Activated T-cell treated with anti-CD3 and anti-CD28 coated beads for 48 hours (primary cell): ENCODE measurements around the gene CNTNAP2.

Source experiments
- DNase-seq: peaks from one replicate; pipeline ENCODE4 v3.0.0-alpha.2; 2020; ENCODE audit warnings: low read depth

CNTNAP2 gene

GRCh38 chr7:146296028-146296427 is 179.4 kb downstream of the CNTNAP2 start:
- no peak for DNase-seq

DNA sequence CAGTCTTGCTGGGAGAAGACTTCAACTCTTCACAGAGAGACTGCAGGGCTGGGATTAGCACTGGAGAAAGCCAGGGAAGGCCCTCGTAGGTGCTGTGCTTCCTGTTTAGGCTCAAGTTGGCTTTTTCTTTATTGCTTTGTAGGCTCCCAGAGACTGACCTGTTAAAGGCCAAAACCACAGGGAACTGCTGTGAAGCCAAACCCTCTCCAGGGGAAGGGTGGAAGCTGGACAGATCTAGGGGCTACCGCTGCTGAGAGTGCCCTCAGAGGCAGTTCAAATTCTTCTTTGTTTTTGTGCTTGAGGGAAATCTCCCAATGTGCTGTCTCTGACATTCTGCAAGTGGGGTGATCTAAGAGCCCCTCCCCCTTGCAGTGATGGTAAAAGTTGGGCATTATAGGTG is 198.4 kb downstream of the CNTNAP2 start:
- DNase-seq, result no peak

DNA sequence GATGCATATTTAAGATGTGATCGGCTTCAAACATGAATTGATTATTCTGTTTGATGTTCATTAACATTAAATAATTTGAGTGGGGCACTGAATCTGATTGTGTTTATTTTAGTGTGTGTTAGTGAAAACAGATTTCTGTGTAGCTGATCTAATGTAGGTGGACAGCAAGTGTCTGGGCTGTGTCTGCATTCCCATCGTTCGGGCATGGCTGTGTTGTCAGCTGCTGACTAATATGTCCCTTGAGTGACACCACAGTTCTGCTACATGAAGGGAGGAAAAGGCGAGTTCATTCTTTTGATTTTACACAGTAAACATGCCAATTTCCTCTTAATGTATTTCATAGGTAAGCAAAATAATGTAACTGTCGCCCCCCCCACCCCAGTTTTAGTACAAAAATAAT is 203.0 kb downstream of the CNTNAP2 start:
- no peak for DNase-seq

DNA sequence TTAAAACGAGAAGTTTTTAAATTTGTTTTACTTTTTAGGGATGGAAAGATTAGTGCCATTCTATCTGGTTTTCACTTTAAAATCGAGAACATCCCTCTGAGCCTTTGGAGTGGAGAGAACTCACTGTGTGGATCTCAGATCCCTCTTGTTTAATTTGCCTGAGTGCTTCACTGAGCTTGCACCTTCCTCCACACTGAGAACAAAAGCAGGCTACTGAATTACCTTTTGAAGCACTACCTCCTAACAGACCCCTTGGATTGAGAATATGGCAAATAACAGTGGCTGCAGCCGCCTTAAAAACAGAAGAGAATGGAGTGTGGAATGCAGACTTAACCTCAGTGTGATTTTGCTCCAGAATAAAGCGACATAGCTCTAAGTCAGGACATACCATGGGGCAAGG is 204.7 kb downstream of the CNTNAP2 start:
- DNase-seq, result no peak

DNA sequence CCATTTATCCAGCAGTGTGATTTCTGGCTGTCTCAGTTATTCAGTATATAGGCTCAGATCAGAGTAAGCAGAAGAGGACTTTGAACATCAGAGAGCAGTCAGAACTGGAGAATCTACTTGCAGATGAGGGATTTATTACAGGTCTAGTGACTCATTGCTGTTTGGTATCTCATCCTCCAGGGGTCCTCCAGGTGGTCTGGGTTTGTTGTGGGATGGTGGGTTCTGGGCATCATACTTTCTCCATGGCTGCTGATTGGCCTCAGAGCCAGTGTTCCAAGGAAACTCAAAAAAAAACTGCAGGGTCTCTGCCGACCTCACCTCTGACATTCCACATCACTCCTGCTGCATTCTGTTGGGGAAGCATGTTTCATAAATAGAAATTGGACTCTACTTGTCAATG is 214.8 kb downstream of the CNTNAP2 start:
- no peak for DNase-seq

GRCh38 chr7:146345251-146345650 is 228.7 kb downstream of the CNTNAP2 start:
- no peak for DNase-seq

- DNase-seq, result no peak
These were observed 229.5 kb downstream of the CNTNAP2 start for GRCh38 chr7:146346096-146346495.

- no peak for DNase-seq
These were observed 238.6 kb downstream of the CNTNAP2 start for GRCh38 chr7:146355216-146355615.

- no peak for DNase-seq
These were observed 242.6 kb downstream of the CNTNAP2 start for GRCh38 chr7:146359176-146359575.

GRCh38 chr7:146366938-146367337 is 250.3 kb downstream of the CNTNAP2 start:
- DNase-seq, result no peak

GRCh38 chr7:146370171-146370570 is 253.6 kb downstream of the CNTNAP2 start:
- DNase-seq, result no peak

DNA sequence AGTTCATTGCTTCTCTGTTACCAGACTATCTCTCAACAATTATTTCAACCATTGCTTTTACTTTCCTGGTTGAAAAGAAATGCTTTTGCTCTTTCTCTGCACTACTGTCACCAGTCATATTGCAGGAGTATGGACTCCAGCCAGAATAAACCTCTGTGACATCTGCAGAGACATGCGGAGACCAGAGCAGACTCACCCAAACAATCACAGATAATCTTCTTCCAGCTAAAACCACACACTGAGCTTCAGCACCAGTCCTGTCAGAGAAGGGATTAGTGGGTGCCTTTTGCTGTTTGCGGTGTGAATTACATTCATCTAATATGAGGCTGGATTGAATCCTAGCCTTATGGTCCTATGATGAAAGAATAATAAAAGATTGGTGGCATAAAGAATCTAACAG is 258.6 kb downstream of the CNTNAP2 start:
- DNase-seq, result no peak

- no peak for DNase-seq
These were observed 261.6 kb downstream of the CNTNAP2 start for GRCh38 chr7:146378196-146378595.

DNA sequence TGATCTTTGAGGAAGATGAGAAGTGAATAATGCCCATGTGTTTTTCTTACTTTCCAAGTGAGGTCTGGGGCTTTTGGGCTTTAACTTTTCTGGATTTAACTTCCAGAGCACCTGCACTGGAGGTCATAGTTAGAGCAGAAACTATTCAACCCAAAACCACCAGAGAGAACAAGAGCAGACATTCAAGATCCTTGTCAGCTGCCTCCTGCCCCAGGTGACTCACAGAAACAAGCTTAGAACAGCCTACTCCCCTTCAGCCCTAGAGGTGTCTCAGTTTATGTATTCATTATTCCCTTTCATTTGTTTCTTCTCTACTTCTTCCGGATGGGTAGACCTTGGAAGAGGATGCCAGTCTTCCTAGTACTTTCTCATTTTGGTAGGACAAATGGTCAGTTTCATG is 270.5 kb downstream of the CNTNAP2 start:
- no peak for DNase-seq

DNA sequence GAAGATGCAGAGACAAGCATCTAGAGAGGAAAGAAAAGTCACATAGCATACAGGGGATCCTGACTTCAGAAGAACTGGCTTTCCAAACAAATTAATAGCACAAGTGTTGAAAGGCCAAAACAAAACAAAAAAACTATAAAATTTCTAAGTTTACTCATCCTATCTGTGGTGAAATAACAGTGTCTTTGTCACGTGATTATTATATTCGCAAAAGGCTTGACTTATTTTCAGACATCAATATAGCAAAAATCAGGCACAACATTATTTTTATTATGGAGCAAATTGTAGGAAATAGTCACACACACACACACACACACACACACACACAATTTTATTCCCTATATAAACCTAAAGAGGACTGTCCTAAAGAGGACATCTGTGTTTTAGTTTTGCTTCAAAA is 272.3 kb downstream of the CNTNAP2 start:
- no peak for DNase-seq

GRCh38 chr7:146393346-146393745 is 276.7 kb downstream of the CNTNAP2 start:
- DNase-seq, result no peak

DNA sequence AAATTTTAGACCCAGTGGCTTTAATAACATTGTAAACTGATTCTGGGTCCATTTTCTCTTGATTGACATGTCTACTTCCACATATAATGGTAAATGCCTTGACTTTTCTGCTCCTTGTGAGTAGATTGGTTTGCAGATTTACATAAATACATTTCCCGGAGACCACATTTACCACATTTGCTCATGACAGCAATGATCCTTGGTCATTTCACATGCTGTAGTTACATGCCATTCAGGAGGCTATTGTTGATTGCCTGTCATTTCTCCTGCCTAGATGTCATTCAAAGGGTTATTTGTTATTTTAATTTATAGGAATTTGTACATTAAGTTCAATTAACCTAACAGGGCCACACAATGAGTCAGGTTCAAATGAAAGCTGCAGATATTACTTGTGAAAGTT is 280.5 kb downstream of the CNTNAP2 start:
- DNase-seq, result no peak

GRCh38 chr7:146401939-146402338 is 285.3 kb downstream of the CNTNAP2 start:
- DNase-seq, result no peak

DNA sequence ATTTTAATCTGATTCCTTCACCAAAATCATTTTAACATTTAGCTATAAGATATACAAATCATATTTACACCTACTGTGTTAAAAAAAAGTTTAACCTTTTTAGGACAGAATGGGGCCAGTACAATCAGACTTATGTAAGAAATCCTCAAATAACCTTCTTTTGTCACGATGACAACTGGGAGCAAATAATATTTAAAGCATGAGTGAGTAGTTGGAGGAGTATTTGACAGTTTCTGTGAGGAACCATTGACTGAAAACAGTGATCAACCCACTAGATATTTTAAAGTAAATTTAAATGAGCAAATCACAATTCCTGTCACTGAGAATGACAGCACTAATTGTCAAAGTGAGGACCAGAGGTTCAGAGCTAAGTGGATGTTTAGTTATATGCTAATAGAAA is 289.1 kb downstream of the CNTNAP2 start:
- no peak for DNase-seq

- DNase-seq, result no peak
These were observed 295.4 kb downstream of the CNTNAP2 start for GRCh38 chr7:146411975-146412374.

GRCh38 chr7:146412781-146413180 is 296.2 kb downstream of the CNTNAP2 start:
- DNase-seq, result no peak

DNA sequence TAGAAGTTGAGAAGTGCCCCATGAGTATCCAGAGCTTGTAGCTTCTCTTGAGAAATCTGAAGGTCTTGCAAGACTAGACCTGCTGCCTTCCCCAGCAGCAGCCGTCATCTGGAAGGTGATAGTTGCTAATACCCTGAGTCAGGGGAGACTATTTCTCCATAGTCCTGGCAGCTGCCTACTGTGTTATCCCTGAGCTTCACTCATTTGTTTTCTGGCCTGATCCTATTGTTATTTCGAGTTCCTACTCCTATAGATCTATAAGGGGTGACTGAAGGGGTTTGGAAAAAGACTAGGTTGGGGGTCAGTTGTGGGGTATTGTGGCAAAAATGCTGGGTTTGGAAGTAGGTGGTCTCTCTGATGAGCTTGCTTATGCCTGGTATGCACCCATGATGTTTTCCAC is 297.8 kb downstream of the CNTNAP2 start:
- DNase-seq, result no peak

GRCh38 chr7:146414937-146415336 is 298.3 kb downstream of the CNTNAP2 start:
- no peak for DNase-seq

- DNase-seq, result no peak
These were observed 300.6 kb downstream of the CNTNAP2 start for GRCh38 chr7:146417176-146417575.

DNA sequence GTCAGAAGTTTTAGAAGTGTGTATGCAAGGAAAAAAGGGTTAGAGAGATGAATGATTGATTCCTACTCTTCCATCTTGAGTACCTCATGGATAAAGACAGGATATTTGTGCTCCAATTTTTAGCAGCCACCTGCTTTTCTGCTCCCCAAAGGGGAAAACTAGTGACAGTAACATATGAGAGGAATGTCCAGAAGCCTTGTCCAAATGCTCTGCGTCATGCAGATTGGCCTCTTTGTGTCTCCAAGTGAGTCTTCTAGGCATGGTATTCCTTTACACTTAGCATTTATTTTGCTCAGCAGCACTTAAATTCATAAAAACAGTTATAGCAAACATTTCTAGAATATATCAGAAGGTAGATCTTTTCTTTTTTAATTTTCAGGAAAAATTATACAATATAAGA is 306.8 kb downstream of the CNTNAP2 start:
- no peak for DNase-seq
